Keratinocyte (primary cell): ENCODE results near the gene OTOG. TPM values are rescaled to one million over a fixed set of nuclear protein-coding genes. Genes with fewer than 3 reads are reported as not detected.

ENCODE experiments used
- DNase-seq: peaks from one replicate; pipeline ENCODE4 v3.0.0-alpha.2; 2011; ENCODE audit warnings: low read depth, missing footprints, low spot score
- FAIRE-seq: peaks from 2 replicates; lab custom pipeline; 2011; peaks lifted over from hg19 to GRCh38; lab: Jason Lieb, UNC
- H2AFZ ChIP-seq: 2 replicates; pipeline ENCODE4 v1.6.0; 2012; ENCODE audit warnings: low read length, control low read depth, inconsistent platforms; ENCODE audit not compliant: control insufficient read depth
- H3K27ac ChIP-seq: 2 replicates; pipeline ENCODE4 v1.5.1; 2011; ENCODE audit warnings: low read length; ENCODE audit not compliant: control insufficient read depth, insufficient read depth
- H3K27me3 ChIP-seq: 3 replicates; pipeline ENCODE4 v1.6.0; 2011; ENCODE audit warnings: low read length; ENCODE audit not compliant: control insufficient read depth, insufficient read depth; ENCODE audit errors: extremely low read depth
- H3K36me3 ChIP-seq, 2 experiments: 2 replicates in 1 of 2; 3 replicates in 1 of 2; pipeline ENCODE4 v1.5.1; 2011; ENCODE audit warnings: low read length in 2 of 2, mild to moderate bottlenecking in 1 of 2; ENCODE audit not compliant: control insufficient read depth in 2 of 2, insufficient read depth in 2 of 2; ENCODE audit errors: extremely low read depth in 1 of 2
- H3K4me1 ChIP-seq: 3 replicates; pipeline ENCODE4 v1.5.1; 2011; ENCODE audit warnings: low read length; ENCODE audit not compliant: control insufficient read depth, insufficient read depth; ENCODE audit errors: extremely low read depth
- H3K4me2 ChIP-seq: 3 replicates; pipeline ENCODE4 v1.6.0; 2011; ENCODE audit warnings: low read depth, low read length; ENCODE audit not compliant: control insufficient read depth, insufficient read depth; ENCODE audit errors: extremely low read depth
- H3K4me3 ChIP-seq, 3 experiments: fragments of 200-600 bp in 1 of 3; sonication (generic) in 1 of 3; 2 replicates in 2 of 3; 3 replicates in 1 of 3; pipeline ENCODE4 v1.5.1; 2011 to 2016; ENCODE audit warnings: low read length in 3 of 3, mild to moderate bottlenecking in 3 of 3, control low read depth in 2 of 3, inconsistent platforms in 1 of 3, low read depth in 1 of 3, mixed read lengths in 1 of 3, mixed run types in 1 of 3, moderate library complexity in 1 of 3; ENCODE audit not compliant: control insufficient read depth in 2 of 3, insufficient read depth in 2 of 3; ENCODE audit errors: extremely low read depth in 1 of 3
- H3K79me2 ChIP-seq: 2 replicates; pipeline ENCODE4 v1.6.0; 2012; ENCODE audit warnings: low read length; ENCODE audit not compliant: control insufficient read depth, insufficient read depth
- H3K9ac ChIP-seq: 3 replicates; pipeline ENCODE4 v1.6.0; 2011; ENCODE audit warnings: low read length; ENCODE audit not compliant: control insufficient read depth, insufficient read depth; ENCODE audit errors: extremely low read depth
- H3K9me1 ChIP-seq: 3 replicates; pipeline ENCODE4 v1.6.0; 2011; ENCODE audit warnings: low read length; ENCODE audit not compliant: control insufficient read depth, insufficient read depth; ENCODE audit errors: extremely low read depth
- H3K9me3 ChIP-seq: 2 replicates; pipeline ENCODE4 v1.5.1; 2012; ENCODE audit warnings: low read depth, low read length; ENCODE audit not compliant: control insufficient read depth
- H4K20me1 ChIP-seq: 3 replicates; pipeline ENCODE4 v1.6.0; 2011; ENCODE audit warnings: low read length; ENCODE audit not compliant: control insufficient read depth, insufficient read depth; ENCODE audit errors: extremely low read depth
- CTCF ChIP-seq, 3 experiments: IDR thresholded peaks in 1 of 3; conservative IDR thresholded peaks in 1 of 3; optimal IDR thresholded peaks in 1 of 3; 2 replicates in 2 of 3; 3 replicates in 1 of 3; pipeline versions ENCODE3 to v1.5.1; 2011; ENCODE audit warnings: low read length in 3 of 3, mild to moderate bottlenecking in 3 of 3, moderate library complexity in 2 of 3, control low read depth in 1 of 3, inconsistent platforms in 1 of 3; ENCODE audit not compliant: insufficient read depth in 2 of 3; ENCODE audit errors: extremely low read depth in 1 of 3
- EZH2 ChIP-seq: IDR thresholded peaks from one replicate; pipeline ENCODE4 v1.6.1; 2012; ENCODE audit warnings: inconsistent platforms, mild to moderate bottlenecking, low read length, moderate library complexity
- dilution Hi-C: fragments of 300-500 bp; cut with MboI; formaldehyde crosslinking; loops from one replicate; pipeline ENCODE4 v1.7.0; 2020; ENCODE audit warnings: low sequenced_read_pairs; ENCODE audit not compliant: extremely low pct_ligation_motif_present
- polyA plus RNA-seq, 5 experiments: library from polyadenylated mRNA; depleted of rRNA in 3 of 5; stranded (reverse) in 3 of 5; stranded (forward) in 1 of 5; unstranded in 1 of 5; fragments of >200 nt; gene quantifications; 1 replicate in 1 of 5; 2 replicates in 3 of 5; 3 replicates in 1 of 5; pipeline versions ENCODE4 v1.2.1 to v1.2.3, GENCODE V29; 2011 to 2012; ENCODE audit warnings: missing spikeins in 2 of 5, low read depth in 1 of 5, low replicate concordance in 1 of 5

OTOG gene
- polyA plus RNA-seq, 1 donor (not counting 4 experiments of a cell fraction or from before 2014, with no cell fraction given) = not detected

GRCh38 chr11:17687946-17688670, 141.0 kb downstream of the OTOG start:
- H3K27ac ChIP-seq = no peak overlapping the region
- H3K4me2 ChIP-seq = no peak overlapping the region
- DNase-seq = no peak
- H3K4me3 ChIP-seq = no peak overlapping the region
- FAIRE-seq = no peak
- H3K79me2 ChIP-seq = no peaks in the 10 kb centered on the region
- dilution Hi-C loops = no loop called here
- H3K9me3 ChIP-seq = no peaks in the 10 kb centered on the region
- no peaks in the 10 kb centered on the region for H3K36me3 ChIP-seq
- no peak overlapping the region for H3K9ac ChIP-seq
- no peaks in the 10 kb centered on the region for H4K20me1 ChIP-seq
- H3K27me3 ChIP-seq = peaks cover 10% of the 10 kb centered on the region
- TF ChIP-seq CTCF (optimal IDR thresholded peaks at IDR 0.05 in 1 of 3, IDR thresholded peaks at IDR 0.05 in 1 of 3, conservative IDR thresholded peaks at IDR 0.05 in 1 of 3; ENCODE audit: extremely low read depth in 1 of 3, insufficient read depth in 2 of 3, low read length in 3 of 3) (no peak), EZH2 (no peak)
- H2AFZ ChIP-seq = no peak overlapping the region
- no peaks in the 10 kb centered on the region for H3K9me1 ChIP-seq
- no peaks in the 10 kb centered on the region for H3K4me1 ChIP-seq

GRCh38 chr11:17691550-17691949, 144.5 kb downstream of the OTOG start:
- peaks cover 30% of the 10 kb centered on the region for H3K27me3 ChIP-seq
- dilution Hi-C loops = no loop called here

More at GRCh38 chr11:17691550-17691949, 144.5 kb downstream of the OTOG start:
- H3K4me2 ChIP-seq = no peak overlapping the region
- H4K20me1 ChIP-seq = no peaks in the 10 kb centered on the region
- no peaks in the 10 kb centered on the region for H3K4me1 ChIP-seq
- no peak overlapping the region for H3K9ac ChIP-seq
- no peak for DNase-seq
- no peaks in the 10 kb centered on the region for H3K9me1 ChIP-seq
- H3K9me3 ChIP-seq = no peaks in the 10 kb centered on the region
- no peak overlapping the region for H2AFZ ChIP-seq
- no peaks in the 10 kb centered on the region for H3K36me3 ChIP-seq
- no peak overlapping the region for H3K27ac ChIP-seq
- no peak for TF ChIP-seq CTCF (optimal IDR thresholded peaks at IDR 0.05 in 1 of 3, IDR thresholded peaks at IDR 0.05 in 1 of 3, conservative IDR thresholded peaks at IDR 0.05 in 1 of 3; ENCODE audit: extremely low read depth in 1 of 3, insufficient read depth in 2 of 3, low read length in 3 of 3)
- TF ChIP-seq EZH2 = no peak
- no peak for FAIRE-seq
- H3K79me2 ChIP-seq = no peaks in the 10 kb centered on the region
- no peak overlapping the region for H3K4me3 ChIP-seq
